SKM-1 treated with dmso at 0.1 percent for 144 hours (cell line): ENCODE measurements around the gene TMCC3.
"Not testable (repeated sequence)": the region's sequence is repeated elsewhere in the genome, so short reads cannot be mapped to it uniquely, and the experiment has no call there.

Experiments used
- DNase-seq: peaks from one replicate; lab custom pipeline; 2025; ENCODE audit not compliant: unreplicated experiment; lab: John Stamatoyannopoulos, UW

The TMCC3 gene, protein sequence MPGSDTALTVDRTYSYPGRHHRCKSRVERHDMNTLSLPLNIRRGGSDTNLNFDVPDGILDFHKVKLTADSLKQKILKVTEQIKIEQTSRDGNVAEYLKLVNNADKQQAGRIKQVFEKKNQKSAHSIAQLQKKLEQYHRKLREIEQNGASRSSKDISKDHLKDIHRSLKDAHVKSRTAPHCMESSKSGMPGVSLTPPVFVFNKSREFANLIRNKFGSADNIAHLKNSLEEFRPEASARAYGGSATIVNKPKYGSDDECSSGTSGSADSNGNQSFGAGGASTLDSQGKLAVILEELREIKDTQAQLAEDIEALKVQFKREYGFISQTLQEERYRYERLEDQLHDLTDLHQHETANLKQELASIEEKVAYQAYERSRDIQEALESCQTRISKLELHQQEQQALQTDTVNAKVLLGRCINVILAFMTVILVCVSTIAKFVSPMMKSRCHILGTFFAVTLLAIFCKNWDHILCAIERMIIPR

DNA sequence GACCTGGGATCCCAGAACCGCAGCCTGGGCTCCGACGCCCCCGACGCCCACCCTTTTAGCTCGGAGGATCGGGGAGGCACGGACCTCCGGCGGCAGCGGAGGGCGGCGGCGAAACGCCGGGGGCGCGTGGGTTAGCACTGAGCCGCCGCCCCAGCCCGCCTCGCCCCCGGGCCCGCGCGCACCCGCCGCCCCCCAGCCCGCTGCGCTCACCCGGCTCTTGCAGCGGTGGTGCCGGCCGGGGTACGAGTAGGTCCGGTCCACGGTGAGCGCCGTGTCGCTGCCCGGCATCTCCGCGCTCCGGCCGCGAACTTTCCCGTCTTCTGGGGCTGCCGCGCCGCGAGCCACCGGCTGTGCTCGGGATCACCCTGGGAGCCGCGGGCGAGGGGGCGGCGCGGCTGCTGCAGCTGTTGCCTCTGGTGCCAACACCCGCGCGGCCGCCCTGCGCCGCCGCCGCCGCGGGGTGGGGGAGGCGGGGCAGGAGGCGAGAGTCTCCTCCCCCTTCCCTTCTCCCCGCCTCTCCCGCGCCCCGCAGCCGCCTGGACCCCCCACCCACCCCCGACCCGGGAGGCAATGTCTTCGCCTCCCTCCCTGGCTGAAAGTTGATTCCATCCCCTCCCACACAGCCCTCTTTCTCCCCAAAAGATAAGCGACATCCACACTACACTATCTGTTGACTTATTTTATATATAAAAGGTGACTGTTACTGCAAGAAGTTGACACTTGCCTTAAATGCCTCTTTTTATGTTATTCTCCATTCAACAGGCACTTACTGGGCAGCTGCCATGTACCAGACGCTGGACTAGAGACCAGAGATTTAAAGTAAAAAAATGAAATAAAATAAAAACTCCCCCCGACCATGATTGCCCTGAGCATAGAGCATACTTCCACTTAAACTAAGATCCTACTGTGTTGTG, at the start of gene TMCC3:
Gene TMCC3 (minus strand): TSS at position 415 of the 914 bp plus-strand sequence. CDS start 127 bp downstream, at position 288.
- DNase-seq: no peak

DNA sequence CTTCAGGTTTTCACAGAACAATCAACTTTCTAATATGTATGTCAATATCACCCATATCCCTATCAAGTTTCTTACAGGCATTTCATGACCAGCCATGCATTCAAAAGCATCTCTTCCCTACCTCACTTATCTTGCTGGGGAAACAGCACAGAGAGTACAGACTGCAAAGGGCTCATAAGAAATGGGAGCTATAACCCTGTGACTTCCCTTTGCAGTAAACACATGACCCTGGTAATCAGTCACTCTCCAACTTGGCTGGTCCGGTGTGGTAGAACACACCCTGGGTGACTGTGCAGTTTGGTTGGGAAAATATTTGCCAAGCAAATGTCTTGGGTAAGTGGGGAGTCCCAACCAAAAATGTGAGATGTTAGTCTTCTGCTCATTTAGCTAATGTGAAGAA, 49.4 kb upstream of the TMCC3 start:
- DNase-seq: no peak

DNA sequence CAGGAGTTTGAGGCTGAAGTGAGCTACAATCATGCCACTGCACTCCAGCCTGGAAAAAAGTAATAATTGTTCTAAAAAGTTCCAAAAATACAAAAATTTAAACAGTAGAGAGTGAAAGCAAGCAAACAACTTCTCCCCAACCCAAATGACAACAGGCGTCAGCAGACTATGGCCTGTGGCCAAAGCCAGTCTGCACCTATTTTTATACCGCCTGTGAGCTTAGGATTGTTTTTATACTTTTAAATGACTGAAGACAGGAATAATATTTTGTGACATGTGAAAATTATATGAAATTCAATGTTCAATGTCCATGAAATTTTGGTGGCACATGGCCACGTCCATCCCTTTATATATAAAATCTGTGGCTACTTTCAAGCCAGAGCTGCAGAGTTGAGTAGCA, 48.2 kb upstream of the TMCC3 start:
- no peak for DNase-seq

DNA sequence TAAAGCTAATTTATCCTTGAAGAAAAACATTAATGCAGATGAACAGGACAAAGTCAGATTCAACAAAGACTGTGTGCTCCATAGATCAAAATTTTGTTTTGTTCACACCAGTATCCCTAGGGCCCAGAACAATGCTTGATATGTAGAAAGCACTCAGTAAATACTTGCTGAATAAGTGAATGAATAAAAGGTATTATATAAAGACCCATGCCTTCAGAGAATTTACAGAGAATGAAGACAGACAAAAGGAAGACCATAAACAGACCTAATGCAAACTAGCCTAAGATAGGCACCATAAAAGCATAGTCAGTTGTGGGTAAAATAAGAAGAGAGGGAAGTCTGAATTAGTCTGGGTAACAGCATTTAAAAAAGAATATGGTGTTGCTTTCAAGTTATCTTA, 47.3 kb upstream of the TMCC3 start:
- DNase-seq: no peak

DNA sequence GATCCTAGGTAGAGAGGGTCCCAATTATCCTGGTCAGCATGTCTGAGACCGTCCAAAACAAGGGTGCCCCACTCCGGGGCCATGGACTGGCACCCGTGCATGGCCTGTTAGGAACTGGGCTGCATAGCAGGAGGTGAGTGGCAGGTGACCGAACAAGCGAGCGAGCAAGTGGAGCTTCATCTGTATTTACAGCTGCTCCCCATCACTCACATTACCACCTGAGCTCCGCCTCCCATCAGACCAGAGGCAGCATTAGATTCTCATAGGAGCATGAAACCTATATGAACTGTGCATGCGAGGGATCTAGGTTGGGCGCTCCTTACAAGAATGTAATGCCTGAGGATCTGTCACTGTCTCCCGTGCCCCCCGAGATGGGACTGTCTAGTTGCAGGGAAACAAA, 44.4 kb upstream of the TMCC3 start:
- DNase-seq: no peak

DNA sequence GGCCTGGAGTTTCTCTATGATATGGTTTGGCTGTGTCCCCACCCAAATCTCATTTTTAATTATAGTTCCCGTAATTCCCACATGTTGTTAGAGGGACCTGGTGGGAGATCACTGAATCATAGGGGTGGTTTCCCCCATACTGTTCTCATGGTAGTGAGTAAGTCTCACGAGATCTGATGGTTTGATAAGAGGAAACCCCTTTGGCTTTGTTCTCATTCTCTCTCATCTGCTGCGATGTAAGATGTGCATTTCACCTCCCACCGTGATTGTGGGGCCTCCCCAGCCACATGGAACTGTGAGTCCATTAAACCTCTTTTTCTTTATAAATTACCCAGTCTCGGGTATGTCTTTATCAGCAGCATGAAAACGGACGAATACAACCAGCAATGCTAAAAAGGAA, 42.5 kb upstream of the TMCC3 start:
- not testable (repeated sequence) for DNase-seq

DNA sequence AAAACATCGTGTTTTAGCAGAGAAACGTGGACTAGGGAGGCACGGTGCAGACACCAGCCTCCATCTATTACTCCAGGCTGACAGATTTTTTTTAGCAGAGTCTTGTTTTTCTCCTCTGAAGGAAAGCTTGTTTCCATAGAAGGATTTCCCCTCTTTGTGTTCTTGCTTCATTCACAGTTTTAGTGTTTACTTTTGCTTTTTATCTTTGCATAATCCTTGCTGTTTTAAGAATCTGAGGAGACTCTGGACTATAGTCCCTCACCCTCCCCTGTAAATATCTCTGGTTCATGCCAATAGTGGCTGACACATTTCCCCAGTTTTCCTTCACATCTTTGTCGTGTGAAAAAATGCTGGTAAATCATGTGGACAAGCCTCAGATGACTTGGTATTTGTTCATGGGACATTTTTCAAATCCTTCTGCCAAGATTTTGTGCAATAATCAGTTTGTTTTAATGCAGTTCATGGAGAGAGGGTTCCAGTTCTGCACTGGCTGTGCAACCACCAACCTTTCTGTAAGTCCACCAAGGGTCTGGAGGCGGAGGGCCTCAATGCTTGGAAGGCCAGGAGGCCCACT, 39.9 kb upstream of the TMCC3 start:
- no peak for DNase-seq

DNA sequence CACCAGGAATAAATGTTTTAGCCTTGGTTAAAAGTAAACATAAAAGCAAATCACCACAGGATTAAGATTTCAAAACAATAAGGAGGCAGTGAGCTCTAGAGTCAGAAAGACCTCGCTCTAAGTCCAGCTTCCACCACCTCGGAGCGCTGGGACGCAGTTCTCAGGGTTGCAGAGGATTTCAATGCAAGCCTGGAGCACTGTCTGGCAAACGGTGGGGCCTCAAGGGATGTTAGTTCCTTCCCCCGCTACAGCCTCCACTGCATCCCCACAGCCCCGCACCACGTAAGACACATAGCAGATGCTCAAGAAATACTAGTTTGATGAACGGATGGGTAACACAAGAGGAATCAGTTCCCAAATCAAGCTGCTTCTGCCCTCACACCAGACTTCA, 39.3 kb upstream of the TMCC3 start:
- no peak for DNase-seq

DNA sequence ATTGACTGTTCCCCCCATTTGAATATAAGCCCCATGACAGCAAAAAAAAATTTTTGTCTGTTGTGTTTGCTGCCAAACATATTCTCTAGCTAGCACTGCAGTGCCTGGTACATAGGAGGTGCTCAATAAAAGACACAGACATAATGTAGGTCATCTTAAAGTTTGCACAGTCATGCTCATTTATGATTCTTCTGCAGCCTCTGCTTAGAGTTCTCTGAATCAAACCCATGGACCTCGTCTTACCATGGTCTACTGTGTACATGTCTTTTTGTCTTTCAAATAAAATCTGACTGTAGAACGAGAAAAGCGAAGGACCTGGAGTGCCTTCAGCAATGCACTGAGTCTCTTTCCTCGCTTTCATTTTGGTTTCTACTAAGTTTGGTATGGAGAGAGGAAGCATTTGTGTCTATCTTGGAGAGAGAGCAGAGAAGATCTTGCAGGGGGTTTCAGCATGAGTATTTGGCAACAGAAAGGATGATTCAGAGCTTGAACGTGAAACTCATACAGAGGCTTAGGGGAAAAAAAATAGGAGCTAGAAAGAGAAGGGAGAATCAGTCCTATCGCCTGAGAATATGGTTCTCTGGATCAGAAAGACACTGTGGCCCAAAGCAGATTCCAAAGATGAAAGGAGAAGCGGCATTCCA, 38.8 kb upstream of the TMCC3 start:
- DNase-seq: no peak

DNA sequence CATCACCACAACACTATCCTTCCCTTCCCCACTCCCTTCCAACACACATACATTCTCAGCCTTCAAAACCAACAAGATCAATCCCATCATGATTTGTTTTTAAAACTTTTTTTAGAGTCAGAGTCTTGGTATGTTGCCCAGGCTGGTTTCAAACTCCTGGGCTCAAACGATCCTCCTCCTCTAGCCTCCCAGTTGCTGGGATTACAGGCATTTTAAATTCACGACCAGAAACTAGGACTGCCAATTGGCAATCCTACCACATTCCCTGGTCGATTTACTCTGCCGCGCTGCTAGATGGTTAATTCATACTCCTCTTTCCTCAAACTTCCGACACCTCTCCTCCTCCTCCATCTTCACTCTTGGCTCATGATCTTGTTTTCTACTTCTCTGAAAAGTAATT, 37.5 kb upstream of the TMCC3 start:
- no peak for DNase-seq

DNA sequence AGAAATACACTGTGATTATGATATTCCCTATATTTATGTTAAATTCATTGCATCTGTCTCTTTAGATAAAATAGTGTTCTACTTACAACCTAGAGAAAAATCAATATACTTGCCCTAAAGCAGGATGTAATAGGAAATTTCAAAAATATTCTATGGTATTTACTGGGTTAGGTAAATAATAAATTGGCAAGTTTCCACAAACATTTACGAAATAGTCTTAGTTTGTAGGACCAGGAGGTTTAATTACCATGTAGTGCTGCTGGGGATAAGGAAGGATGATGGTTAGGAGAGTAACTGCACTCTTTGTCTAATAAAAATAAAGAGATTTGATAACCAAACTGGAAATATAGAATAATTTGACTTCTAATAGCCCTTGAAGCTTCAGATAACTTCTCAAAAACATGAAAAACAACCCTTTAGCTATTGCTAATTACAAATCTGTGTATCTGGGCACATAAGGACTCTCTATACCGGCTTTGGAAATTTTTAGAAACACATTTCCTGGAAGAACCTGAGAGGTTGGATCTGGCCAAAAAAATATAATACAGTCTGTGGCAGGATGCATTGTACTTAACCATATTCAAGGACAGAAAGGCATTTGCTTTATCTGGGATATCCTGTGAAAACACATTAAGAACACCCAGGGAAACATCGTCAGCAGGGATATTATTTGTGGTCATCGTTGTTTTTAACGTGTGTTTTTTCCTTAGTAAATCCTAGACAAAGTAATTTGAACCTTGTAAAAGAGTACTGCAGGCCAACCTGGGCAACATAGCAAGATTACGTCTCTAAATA, 36.7 kb upstream of the TMCC3 start:
- DNase-seq: no peak

DNA sequence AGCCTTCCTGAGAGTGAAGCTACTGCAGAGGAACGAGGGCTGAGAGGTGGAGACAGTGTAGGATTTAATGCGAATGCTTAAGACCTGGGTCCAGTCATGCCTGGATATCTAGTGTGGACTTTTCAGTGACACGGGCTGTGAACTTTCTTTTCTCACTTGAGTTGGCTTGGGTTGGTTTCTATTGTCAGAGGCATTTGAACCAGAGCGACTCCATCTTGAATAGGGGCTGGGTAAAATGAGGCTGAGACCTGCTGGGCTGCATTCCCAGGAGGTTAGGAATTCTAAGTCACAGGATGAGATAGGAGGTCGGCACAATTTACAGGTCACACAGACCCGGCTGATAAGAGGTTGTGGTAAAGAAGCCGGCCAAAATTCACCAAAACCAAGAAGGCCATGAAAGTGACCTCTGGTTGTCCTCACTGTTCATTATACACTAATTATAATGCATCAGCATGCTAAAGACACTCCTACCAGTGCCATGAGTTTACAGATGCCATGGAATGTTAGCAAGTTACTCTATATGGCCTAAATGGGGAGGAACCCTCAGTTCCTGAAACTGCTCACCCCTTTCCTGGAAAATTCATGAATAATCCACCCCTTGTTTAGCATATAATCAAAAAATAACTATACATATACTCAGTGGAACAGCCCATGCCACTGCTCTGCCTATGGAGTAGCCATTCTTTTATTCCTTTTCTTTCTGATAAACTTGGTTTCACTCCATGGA, 34.2 kb upstream of the TMCC3 start:
- no peak for DNase-seq

DNA sequence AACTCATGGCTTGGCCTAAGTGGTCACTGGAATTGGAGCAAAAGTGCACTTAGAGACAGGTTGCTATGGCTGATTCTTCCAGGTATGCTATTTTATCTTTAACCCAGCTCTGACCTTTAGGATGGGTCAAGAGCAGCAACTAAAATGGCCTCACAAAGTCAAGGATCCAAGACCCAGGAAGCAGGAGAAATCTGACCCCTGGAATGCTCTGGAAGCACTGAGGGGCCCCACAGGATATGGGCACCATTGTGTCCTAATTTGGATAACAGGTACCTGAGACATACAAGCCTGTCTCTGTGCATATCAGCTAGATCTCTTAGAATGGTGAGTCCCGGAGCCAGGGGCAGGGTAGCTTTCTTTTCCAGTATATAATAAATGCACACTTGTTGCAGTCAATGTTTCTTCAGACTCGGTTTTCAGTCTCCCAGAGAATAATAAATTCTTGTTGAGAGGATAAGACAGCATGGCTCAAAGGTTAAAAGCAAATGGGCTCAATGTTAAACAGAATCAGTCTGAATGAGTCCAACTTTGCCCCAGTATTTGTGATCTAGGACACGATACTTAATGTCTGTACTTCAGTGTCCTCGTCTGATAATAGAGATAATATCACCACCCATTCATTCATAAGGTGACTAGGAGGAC, 29.3 kb upstream of the TMCC3 start:
- no peak for DNase-seq

DNA sequence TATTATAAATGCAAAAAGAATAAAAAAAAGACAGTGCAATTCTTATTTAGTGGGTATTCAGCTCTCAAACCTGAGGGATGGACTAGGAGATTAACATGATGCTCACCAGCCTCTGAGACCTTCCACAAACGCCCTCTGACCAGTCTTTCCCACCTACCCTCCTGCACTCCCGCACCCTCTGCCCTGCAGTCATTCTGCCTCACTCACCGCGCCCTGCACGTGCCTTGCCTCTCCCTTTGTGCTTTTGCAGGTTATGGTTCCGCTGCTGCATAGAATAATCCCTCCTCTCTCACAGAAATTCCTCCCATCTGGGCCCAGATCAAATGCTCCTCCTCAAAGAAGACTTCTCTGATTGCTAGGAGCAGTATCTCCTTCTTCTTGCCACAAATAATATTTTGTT, 28.5 kb upstream of the TMCC3 start:
- DNase-seq: no peak

DNA sequence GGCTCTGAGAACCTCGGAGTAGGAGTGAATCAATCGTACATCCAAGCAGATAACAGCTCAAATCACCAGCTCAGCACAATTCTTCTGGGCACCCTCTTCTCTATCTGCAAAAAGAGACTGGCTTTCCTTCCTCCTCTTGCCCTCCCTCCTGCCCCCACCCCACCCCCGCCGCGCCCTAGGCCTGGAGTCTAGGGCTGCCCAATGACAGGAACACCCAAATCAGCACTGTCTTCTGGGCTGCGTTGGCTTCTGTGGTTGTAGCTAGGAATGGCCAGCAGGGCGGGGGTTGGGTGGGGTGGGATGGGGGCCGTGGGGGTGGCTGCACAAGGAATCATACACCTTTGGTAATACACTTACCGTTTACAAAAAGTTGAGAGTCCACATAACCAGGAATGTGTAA, 28.0 kb upstream of the TMCC3 start:
- DNase-seq: no peak

DNA sequence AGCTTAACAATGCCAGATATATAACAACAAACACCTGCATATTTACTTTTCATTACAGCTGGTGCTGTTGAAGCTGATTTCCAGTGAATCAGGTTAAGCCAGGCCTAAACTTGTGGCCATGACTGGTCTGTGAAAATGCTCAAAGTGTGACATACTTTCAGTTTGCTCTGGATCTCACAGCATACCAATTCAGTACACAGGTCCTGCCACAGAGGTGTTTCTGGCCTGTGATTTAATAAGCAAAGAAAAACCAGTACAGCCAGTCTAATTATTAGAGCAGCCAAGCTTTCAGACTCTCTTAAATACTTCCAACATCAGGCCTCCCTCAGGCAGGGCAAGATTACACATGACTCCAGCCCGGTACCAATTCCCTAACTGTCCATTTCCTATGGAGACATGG, 27.4 kb upstream of the TMCC3 start:
- no peak for DNase-seq

DNA sequence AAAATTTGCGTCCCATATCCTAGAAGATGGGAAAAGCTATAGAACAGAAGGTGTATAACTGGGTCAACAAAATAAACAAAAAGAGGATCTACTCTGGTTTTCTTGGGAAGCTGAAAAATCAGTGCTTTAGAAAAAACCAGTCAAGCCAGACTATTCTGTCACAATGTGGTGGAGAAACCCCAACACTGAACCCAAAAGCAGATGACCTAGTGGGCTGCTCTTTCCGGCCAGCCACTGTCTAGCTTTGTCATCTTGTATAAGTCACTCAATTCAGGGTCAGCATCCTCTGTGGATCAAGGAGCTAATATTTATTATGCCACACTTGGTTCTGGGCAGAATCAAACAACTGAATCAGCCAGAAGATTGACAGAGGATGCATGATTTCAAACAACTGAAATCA, 26.6 kb upstream of the TMCC3 start:
- DNase-seq: no peak

DNA sequence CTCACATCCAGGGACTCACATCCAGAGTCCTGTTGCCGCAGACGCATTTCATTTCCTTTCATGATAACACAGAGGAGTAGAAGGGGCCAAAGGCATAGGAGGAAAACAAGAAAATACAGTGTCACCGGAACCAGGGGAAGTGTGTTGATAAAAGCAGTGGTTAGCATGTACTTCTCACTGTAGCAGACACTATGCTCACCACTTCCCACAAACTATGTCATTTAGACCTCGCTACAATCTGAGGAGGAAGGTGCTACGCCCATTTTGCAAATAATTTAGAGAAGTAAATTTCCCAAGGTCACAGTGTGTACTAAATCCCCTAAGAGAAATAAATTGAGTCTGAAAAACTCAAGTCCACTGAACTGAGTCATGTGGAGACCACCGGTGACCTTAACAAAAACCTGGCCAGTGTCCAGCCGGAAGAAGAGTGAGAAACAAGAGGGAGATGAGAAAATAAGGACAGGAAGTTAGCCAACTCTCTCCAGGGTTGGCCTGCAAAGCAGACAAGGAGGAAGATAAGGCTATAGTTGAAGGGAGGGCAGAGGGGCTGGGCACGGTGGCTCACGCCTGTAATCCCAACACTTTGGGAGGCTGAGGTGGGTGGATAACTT, 25.8 kb upstream of the TMCC3 start:
- DNase-seq: peak; percentile 76

DNA sequence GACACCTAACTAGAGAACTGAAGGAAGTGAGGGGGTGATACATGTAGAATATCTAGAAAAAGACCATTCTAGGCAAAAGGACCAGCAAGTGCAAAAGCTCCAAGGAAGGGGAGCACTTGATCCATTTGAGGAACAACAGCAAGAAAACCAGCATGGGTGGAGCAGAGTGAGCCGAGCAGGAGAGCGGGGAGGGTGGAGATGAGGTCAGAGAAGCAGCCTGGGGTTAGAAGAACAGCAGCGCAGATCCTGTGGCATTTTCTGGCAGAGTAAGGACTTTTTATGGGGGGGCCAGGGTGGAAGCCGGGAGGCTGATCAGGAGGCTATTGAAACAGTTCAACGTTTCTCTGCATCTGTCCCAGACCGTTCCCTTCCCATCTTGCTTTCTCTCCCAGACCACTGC, 24.5 kb upstream of the TMCC3 start:
- DNase-seq: no peak
